Caco-2 (cell line): ENCODE results near the gene PFKFB4. TPM values are rescaled to one million over a fixed set of nuclear protein-coding genes. Genes with fewer than 3 reads are reported as not detected.

Experiments used
- BruUV-seq: library from RNA; stranded (reverse); fragments of 400-500 nt; replicated peaks from 2 replicates; lab custom pipeline; 2021; lab: Mats Ljungman, UMichigan
- CTCF ChIA-PET: fragments of 300-600 bp; sonication (Branson Sonifier 250); formaldehyde crosslinking; loops from one replicate; lab custom pipeline; 2022; ENCODE audit warnings: antibody characterized with exemption; lab: Charles Lee
- POLR2A ChIA-PET: fragments of 300-600 bp; sonication (Branson Sonifier 250); formaldehyde crosslinking; loops from one replicate; lab custom pipeline; 2022; ENCODE audit warnings: antibody characterized with exemption; lab: Charles Lee
- DNase-seq, 2 experiments: peaks; one replicate each; pipeline versions ENCODE4 v3.0.0 to v3.0.0-alpha.2; 2020 to 2022
- H3K27me3 ChIP-seq: replicated peaks from 2 replicates; pipeline ENCODE4 v1.6.0; 2011; ENCODE audit warnings: low read length; ENCODE audit not compliant: control insufficient read depth, insufficient read depth
- H3K36me3 ChIP-seq: 2 replicates; pipeline ENCODE4 v1.5.1; 2011; ENCODE audit warnings: low read length; ENCODE audit not compliant: control insufficient read depth, insufficient read depth
- H3K4me1 ChIP-seq: fragments of 250-450 bp; sonication (Bioruptor Pico); 2 replicates; pipeline ENCODE4 v1.5.1; 2020; ENCODE audit warnings: mild to moderate bottlenecking
- H3K4me3 ChIP-seq: 2 replicates; pipeline ENCODE4 v1.5.1; 2011; ENCODE audit warnings: low read depth, mild to moderate bottlenecking, control low read depth, low read length
- H3K9me3 ChIP-seq: fragments of 250-450 bp; sonication (Bioruptor Pico); 2 replicates; pipeline ENCODE4 v1.5.1; 2020; ENCODE audit warnings: mild to moderate bottlenecking, moderate library complexity
- H3K27ac Mint-ChIP-seq: one replicate; pipeline ENCODE4 v1.8.0; 2022; ENCODE audit warnings: mixed read lengths; ENCODE audit not compliant: unreplicated experiment
- H3K27me3 Mint-ChIP-seq: one replicate; pipeline ENCODE4 v1.8.0; 2022; ENCODE audit warnings: mixed read lengths; ENCODE audit not compliant: insufficient read depth, unreplicated experiment
- H3K36me3 Mint-ChIP-seq: one replicate; pipeline ENCODE4 v1.8.0; 2022; ENCODE audit warnings: mild to moderate bottlenecking, mixed read lengths; ENCODE audit not compliant: insufficient read depth, unreplicated experiment
- H3K4me1 Mint-ChIP-seq: one replicate; pipeline ENCODE4 v1.8.0; 2022; ENCODE audit warnings: low read depth, mixed read lengths; ENCODE audit not compliant: unreplicated experiment
- H3K4me3 Mint-ChIP-seq: one replicate; pipeline ENCODE4 v1.8.0; 2022; ENCODE audit warnings: mild to moderate bottlenecking, moderate library complexity, mixed read lengths; ENCODE audit not compliant: unreplicated experiment
- H3K9me3 Mint-ChIP-seq: one replicate; pipeline ENCODE4 v1.8.0; 2022; ENCODE audit warnings: mixed read lengths; ENCODE audit not compliant: unreplicated experiment
- intact Hi-C: fragments of 100-400 bp; cut with micrococcal nuclease; formaldehyde crosslinking; loops from one replicate; pipeline ENCODE4 v1.10.0; 2022; ENCODE audit not compliant: unreplicated experiment
- total RNA-seq: library from RNA; stranded (reverse); gene quantifications from 2 replicates; pipeline ENCODE4 v1.2.3, GENCODE V29; 2022
- TF ChIP-seq, protein P1 (sequence below), 2 experiments: fragments of 200-600 bp in 1 of 2; IDR thresholded peaks; 1 replicate in 1 of 2; 2 replicates in 1 of 2; pipeline versions ENCODE4 v1.5.1 to v1.8.0; 2011 to 2022; ENCODE audit warnings: antibody characterized with exemption in 1 of 2, control low read depth in 1 of 2, inconsistent platforms in 1 of 2, low read depth in 1 of 2, low read length in 1 of 2, mild to moderate bottlenecking in 1 of 2, moderate library complexity in 1 of 2; ENCODE audit not compliant: insufficient read depth in 1 of 2, severe bottlenecking in 1 of 2, unreplicated experiment in 1 of 2

The PFKFB4 gene
- total RNA-seq, 1 experiment from 2014 or later = 11.2 TPM

GRCh38 chr3:48573973-48574585 is 17.5 kb upstream of the PFKFB4 start:
- H3K4me3 Mint-ChIP-seq = no peak overlapping the region
- ChIA-PET POLR2A (no interaction called here), CTCF (no interaction called here)
- BruUV-seq = no TSS peak
- H3K36me3 ChIP-seq = no peaks in the 10 kb centered on the region
- H3K4me1 ChIP-seq = no peaks in the 10 kb centered on the region
- TF ChIP-seq, protein P1, sequence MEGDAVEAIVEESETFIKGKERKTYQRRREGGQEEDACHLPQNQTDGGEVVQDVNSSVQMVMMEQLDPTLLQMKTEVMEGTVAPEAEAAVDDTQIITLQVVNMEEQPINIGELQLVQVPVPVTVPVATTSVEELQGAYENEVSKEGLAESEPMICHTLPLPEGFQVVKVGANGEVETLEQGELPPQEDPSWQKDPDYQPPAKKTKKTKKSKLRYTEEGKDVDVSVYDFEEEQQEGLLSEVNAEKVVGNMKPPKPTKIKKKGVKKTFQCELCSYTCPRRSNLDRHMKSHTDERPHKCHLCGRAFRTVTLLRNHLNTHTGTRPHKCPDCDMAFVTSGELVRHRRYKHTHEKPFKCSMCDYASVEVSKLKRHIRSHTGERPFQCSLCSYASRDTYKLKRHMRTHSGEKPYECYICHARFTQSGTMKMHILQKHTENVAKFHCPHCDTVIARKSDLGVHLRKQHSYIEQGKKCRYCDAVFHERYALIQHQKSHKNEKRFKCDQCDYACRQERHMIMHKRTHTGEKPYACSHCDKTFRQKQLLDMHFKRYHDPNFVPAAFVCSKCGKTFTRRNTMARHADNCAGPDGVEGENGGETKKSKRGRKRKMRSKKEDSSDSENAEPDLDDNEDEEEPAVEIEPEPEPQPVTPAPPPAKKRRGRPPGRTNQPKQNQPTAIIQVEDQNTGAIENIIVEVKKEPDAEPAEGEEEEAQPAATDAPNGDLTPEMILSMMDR (IDR thresholded peaks at IDR 0.05; ENCODE audit: insufficient read depth in 1 of 2, low read depth in 1 of 2, low read length in 1 of 2, severe bottlenecking in 1 of 2, unreplicated experiment in 1 of 2) = no peak
- no peaks in the 10 kb centered on the region for H3K4me1 Mint-ChIP-seq
- no peaks in the 10 kb centered on the region for H3K27me3 Mint-ChIP-seq
- H3K9me3 Mint-ChIP-seq = no peaks in the 10 kb centered on the region
- H3K9me3 ChIP-seq = no peaks in the 10 kb centered on the region
- no peaks in the 10 kb centered on the region for H3K36me3 Mint-ChIP-seq
- intact Hi-C loops = no loop called here
- H3K4me3 ChIP-seq = no peak overlapping the region
- no peaks in the 10 kb centered on the region for H3K27me3 ChIP-seq
- H3K27ac Mint-ChIP-seq = no peak overlapping the region
- DNase-seq = no peak

GRCh38 chr3:48572517-48572916 is 15.9 kb upstream of the PFKFB4 start:
- no TSS peak for BruUV-seq
- Mint-ChIP-seq H3K36me3 (no peaks in the 10 kb centered on the region), H3K4me3 (no peak overlapping the region), H3K9me3 (no peaks in the 10 kb centered on the region), H3K27me3 (no peaks in the 10 kb centered on the region), H3K4me1 (no peaks in the 10 kb centered on the region), H3K27ac (no peak overlapping the region)
- Histone ChIP-seq H3K27me3 (no peaks in the 10 kb centered on the region), H3K36me3 (no peaks in the 10 kb centered on the region), H3K9me3 (no peaks in the 10 kb centered on the region), H3K4me3 (no peak overlapping the region), H3K4me1 (no peaks in the 10 kb centered on the region)
- ChIA-PET POLR2A (no interaction called here), CTCF (no interaction called here)
- TF ChIP-seq, protein P1 (IDR thresholded peaks at IDR 0.05; ENCODE audit: insufficient read depth in 1 of 2, low read depth in 1 of 2, low read length in 1 of 2, severe bottlenecking in 1 of 2, unreplicated experiment in 1 of 2) = no peak
- no peak for DNase-seq
- intact Hi-C loops = no loop called here

- Mint-ChIP-seq H3K27ac (no peak overlapping the region), H3K27me3 (no peaks in the 10 kb centered on the region), H3K4me1 (no peaks in the 10 kb centered on the region), H3K9me3 (no peaks in the 10 kb centered on the region), H3K36me3 (no peaks in the 10 kb centered on the region), H3K4me3 (no peak overlapping the region)
- POLR2A ChIA-PET = no interaction called here
- no TSS peak for BruUV-seq
- TF ChIP-seq, protein P1 (IDR thresholded peaks at IDR 0.05; ENCODE audit: insufficient read depth in 1 of 2, low read depth in 1 of 2, low read length in 1 of 2, severe bottlenecking in 1 of 2, unreplicated experiment in 1 of 2) = no peak
- H3K36me3 ChIP-seq = no peaks in the 10 kb centered on the region
- no peak overlapping the region for H3K4me3 ChIP-seq
- CTCF ChIA-PET = no interaction called here
- no peaks in the 10 kb centered on the region for H3K9me3 ChIP-seq
- intact Hi-C loops = no loop called here
- H3K4me1 ChIP-seq = no peaks in the 10 kb centered on the region
- H3K27me3 ChIP-seq = no peaks in the 10 kb centered on the region
- DNase-seq = no peak
These were observed 15.3 kb upstream of the PFKFB4 start for GRCh38 chr3:48571938-48572337.
